GM21737 (cell line): ENCODE data around the gene RCSD1.

Source experiments
- ATAC-seq: cut with Tn5 transposase; IDR thresholded peaks from one replicate; pipeline ENCODE4 v1.9.1; 2021; ENCODE audit warnings: mild to moderate bottlenecking, moderate library complexity; ENCODE audit not compliant: unreplicated experiment

The RCSD1 gene

GRCh38 chr1:167683226-167683625 is 53.2 kb downstream of the RCSD1 start:
- no peak for ATAC-seq

GRCh38 chr1:167683641-167684502 is 53.8 kb downstream of the RCSD1 start:
- no peak for ATAC-seq

DNA sequence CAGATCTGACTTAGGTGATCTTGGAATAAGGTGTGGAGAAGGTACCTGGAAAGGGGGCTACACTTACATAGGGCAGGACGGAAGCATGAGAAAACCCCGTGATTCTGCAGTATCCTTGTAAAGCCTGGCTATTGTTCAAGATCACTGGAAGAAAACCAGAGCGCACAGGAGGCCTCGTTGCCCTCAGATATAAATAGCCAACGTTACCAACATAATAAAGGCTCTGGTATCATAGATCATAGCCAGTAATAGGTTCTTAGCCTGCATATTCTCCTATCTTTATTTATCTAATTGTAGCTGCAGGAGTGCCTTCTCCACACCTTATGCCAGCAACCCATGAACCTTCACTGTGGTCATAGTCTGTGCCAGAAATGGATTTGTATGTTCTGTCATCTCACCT is 55.8 kb downstream of the RCSD1 start:
- no peak for ATAC-seq

GRCh38 chr1:167687919-167688519 is 58.0 kb downstream of the RCSD1 start:
- peak; percentile 50 for ATAC-seq

- ATAC-seq, result no peak
Observed at GRCh38 chr1:167689567-167689920, 59.5 kb downstream of the RCSD1 start.

DNA sequence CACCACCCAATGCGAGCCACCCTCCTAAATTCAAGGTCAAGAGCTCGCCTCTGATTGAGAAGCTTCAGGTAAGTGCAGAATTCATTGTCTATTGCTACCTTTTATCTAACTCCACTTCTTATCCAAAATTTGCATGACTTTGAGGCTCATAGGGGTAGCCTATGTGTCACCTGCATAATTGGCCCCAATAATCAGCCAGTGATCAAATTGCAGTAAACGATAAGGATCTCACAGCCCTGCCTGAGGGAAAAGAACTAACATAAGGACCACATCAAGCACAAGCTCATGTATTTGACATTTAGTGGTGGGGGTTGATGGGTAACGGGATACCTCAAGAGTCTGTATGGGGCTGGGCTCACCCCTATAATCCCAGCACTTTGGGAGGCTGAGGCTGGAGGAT is 60.0 kb downstream of the RCSD1 start:
- no peak for ATAC-seq

GRCh38 chr1:167693425-167694045 is 63.5 kb downstream of the RCSD1 start:
- ATAC-seq, result no peak

GRCh38 chr1:167694691-167695090 is 64.7 kb downstream of the RCSD1 start:
- no peak for ATAC-seq

- ATAC-seq, result no peak
Observed at GRCh38 chr1:167695147-167695546, 65.1 kb downstream of the RCSD1 start.

DNA sequence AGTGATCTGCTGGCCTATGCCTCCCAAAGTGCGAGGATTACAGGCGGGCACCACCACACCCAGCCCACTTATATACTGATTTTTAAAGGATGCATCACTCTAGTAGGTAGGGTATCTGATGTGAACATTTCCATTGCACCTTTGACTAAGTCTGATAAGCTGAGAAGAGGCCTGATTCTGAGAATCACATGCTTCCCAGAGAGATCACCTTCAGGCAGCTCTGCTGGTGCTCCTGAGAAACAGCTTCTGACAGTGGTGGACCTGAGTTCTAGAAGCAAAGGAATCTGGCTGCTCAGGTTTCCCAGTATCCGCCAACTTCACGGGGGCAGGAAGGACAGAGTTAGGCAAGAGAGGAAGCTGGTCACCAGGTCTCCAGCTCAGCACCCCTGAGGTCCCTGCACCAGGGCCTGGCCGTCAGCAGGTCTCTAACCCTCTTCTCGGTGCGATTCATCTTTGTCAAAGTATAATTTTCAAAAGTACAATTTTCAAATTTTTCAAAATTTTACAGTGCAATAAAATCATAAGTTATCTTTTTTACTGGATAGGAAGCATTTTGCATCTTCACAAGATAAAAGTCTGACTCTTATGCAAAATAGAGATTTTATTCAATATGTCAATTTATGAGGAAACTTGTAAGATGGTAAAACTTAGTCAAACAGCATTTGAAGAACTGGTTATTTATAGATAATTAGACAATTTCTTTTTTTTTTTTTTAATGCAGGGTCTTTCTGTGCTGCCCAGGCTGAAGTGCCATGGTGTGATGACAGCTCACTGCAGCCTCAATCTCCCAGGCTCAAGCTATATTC is 65.9 kb downstream of the RCSD1 start:
- no peak for ATAC-seq

DNA sequence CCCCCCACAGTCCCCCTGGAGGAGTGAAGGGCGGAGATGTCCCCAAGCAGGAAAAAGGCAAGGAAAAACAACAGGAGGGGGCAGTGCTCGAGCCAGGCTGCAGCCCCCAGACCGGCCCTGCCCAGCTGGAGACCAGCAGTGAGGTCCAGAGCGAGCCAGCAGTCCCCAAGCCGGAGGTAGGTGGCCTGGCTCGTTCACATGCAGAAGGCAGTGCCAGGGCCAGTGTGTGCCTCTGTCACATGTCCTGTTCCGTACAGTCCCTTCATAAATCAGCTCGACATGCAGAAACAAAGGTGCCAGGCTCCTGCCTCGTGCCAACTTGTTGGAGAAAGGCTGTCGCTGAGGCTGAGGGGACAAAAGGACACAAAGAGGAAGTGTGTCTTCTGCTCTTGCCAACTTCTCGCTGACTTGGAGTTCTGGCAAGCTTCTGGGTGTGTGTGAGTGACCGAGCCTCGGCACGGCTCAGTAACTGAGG is 67.7 kb downstream of the RCSD1 start:
- ATAC-seq, result no peak

GRCh38 chr1:167698313-167698712 is 68.3 kb downstream of the RCSD1 start:
- ATAC-seq, result no peak

DNA sequence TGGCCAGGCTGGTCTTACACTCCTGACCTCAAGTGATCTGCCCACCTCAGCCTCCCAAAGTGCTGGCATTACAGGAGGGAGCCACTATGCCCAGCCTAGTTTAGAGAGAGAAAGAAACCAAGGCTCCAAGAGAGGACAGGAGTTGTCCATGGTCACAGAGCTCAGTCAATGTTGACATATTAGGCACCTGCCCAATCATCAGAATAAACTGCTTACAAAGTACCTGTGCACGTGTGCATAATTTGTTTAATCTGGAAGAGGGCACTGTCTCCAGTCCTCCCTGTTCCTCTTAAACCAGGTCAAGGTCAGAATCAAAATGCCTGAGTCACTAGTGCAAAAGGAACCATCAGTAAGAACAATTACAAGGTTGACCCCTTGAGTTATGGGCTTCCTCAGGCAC is 71.5 kb downstream of the RCSD1 start:
- no peak for ATAC-seq

GRCh38 chr1:167703557-167703956 is 73.5 kb downstream of the RCSD1 start:
- no peak for ATAC-seq

DNA sequence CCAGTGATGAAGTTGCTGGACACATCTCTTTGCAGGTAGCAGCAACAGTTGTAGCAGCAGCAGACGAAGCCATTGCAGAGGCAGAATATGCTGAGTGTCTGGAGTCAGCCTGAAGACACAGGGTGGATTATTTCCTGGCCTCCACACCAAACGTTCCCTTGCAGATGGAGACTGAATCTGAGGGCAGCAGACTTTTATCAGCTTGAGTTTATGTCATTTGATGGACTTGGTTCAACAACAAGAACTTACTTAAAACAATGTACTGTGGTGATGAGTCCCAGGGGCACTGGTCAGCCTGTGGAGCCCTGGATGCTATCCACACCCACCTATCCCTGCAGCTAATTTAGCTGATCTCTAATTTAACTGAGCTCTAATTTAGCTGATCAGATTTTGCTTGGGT is 74.7 kb downstream of the RCSD1 start:
- ATAC-seq, result no peak

GRCh38 chr1:167705250-167705649 is 75.2 kb downstream of the RCSD1 start:
- ATAC-seq, result no peak

GRCh38 chr1:167706363-167706762 is 76.3 kb downstream of the RCSD1 start:
- no peak for ATAC-seq

GRCh38 chr1:167706931-167707877 is 77.2 kb downstream of the RCSD1 start:
- ATAC-seq, result no peak

DNA sequence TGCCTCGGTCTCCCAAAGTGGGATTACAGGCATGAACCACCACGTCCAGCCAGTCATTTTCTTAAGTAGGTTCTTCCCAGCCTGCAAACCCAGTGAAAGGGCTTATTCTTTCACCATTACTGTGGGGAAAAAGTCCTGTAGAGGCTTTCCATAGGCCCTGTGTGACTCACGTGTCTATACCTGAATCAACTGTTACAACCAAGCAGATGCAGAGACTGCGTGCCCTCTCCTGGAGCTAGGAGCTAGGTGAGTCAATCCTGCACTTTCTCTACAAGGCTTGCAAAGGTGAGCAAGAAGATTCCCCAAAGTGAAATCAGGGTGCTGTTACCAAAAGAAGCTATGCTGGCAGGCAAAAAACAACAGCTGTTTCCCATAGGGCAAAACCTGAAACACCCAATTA is 77.9 kb downstream of the RCSD1 start:
- ATAC-seq, result no peak

DNA sequence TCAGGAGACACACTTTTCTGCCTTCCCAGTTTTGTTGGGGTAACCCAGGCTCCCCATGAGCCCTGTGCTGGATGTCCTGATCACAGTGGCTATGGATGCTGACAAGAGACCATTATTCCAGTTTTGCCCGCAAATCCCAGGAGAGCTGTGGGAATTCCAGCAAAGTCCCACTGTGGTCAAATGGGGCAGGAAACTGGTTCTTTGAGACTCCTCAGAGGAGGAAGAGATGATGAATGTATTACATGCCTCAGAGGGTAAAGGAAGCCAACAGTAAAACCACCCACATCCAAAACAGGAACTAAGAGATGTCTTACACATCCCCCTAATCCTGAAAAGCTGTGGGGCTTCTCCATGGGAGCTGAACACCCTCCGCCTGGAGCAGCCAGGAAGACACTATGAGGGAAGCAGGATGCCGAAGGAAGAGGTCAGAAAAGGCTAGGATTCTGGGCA is 78.9 kb downstream of the RCSD1 start:
- ATAC-seq, result peak; percentile 37
